Measurements from ENCODE around the gene ZNF462.

GRCh38 chr9:106918825-106919509 lies 56.0 kb downstream of the ZNF462 start:
- TF ChIP-seq RAD21 (IDR thresholded peaks at IDR 0.05; ENCODE audit: low read depth) (no peak), CREB1 (IDR thresholded peaks at IDR 0.05; ENCODE audit: low read depth) (no peak), FOXM1 (IDR thresholded peaks at IDR 0.05; ENCODE audit: borderline replicate concordance, low read depth) (no peak), EP300 (IDR thresholded peaks at IDR 0.05; ENCODE audit: borderline replicate concordance) (no peak), REST (IDR thresholded peaks at IDR 0.05; ENCODE audit: low read depth) (no peak), EGR1 (IDR thresholded peaks at IDR 0.05) (no peak), NFIC (IDR thresholded peaks at IDR 0.05) (no peak), MAX (IDR thresholded peaks at IDR 0.05) (no peak), TCF12 (IDR thresholded peaks at IDR 0.05; ENCODE audit: low read depth) (no peak), TAF1 (IDR thresholded peaks at IDR 0.05; ENCODE audit: low read depth) (no peak), TEAD4 (IDR thresholded peaks at IDR 0.05) (no peak), USF1 (IDR thresholded peaks at IDR 0.05) (no peak), CEBPB (IDR thresholded peaks at IDR 0.05) (no peak)

Measured in Ishikawa (cell line).